Endodermal cell (in vitro differentiated cells): ENCODE data around the gene TBC1D3. TPM values are rescaled to one million over a fixed set of nuclear protein-coding genes. Genes with fewer than 3 reads are reported as not detected.

Experiments used
- total RNA-seq, 2 donors: library from RNA; stranded (reverse); fragmentation: NEBNext Ultra II Directional in 1 of 2; extraction: Animal tissue kit (Norgen Biotek cat#: 25700) in 1 of 2; gene quantifications; 2 replicates in 1 of 2; 3 replicates in 1 of 2; pipeline ENCODE4 v1.2.1, GENCODE V29; 2021

The TBC1D3 gene
- total RNA-seq, 2 donors from 2014 or later, result not detected

Other genes starting within 250 kb of the TBC1D3 start
- gene TBC1D3L, start 203.5 kb downstream of the TBC1D3 start, total RNA-seq, result 10 to 100 TPM; 22.3 to 35.8 TPM
- 1 to 10 TPM in 1 of 2 donors, under 1 TPM in 1; 0.79 to 6.3 TPM for gene TBC1D3D, start 188.6 kb downstream of the TBC1D3 start, total RNA-seq
- under 1 TPM in 1 of 2 donors, not detected in 1; 0.22 TPM for gene TBC1D3C, start 123.9 kb downstream of the TBC1D3 start, total RNA-seq
- under 1 TPM in 1 of 2 donors, not detected in 1; 0.38 TPM for gene TBC1D3E, start 64.6 kb downstream of the TBC1D3 start, total RNA-seq
- 10 to 100 TPM; 48.8 to 51.9 TPM for gene MRPL45, start 104.6 kb upstream of the TBC1D3 start, total RNA-seq
- gene GPR179, start 151.4 kb upstream of the TBC1D3 start, total RNA-seq, result not detected
- gene SOCS7, start 159.3 kb upstream of the TBC1D3 start, total RNA-seq, result 10 to 100 TPM; 24.4 to 28.1 TPM
- gene ARHGAP23, start 235.9 kb upstream of the TBC1D3 start, total RNA-seq, result 10 to 100 TPM in 1 of 2 donors, 1 to 10 TPM in 1; 9.4 to 18.0 TPM